ENCODE measurements around the gene PPFIA1. TPM values are rescaled to one million over a fixed set of nuclear protein-coding genes. Genes with fewer than 3 reads are reported as not detected.

The PPFIA1 gene
- total RNA-seq, 3 donors from 2014 or later: 38.2 to 48.0 (median 46.7) TPM

GRCh38 chr11:70297341-70297740 lies 26.9 kb downstream of the PPFIA1 start:
- peaks cover 18% of the 10 kb centered on the region for H3K36me3 Mint-ChIP-seq (ENCODE audit: insufficient read depth)
- H3K27me3 Mint-ChIP-seq (ENCODE audit: low read depth): no peaks in the 10 kb centered on the region
- H3K4me1 Mint-ChIP-seq (ENCODE audit: low read depth): peaks cover 3% of the 10 kb centered on the region
- DNase-seq (no peak), ATAC-seq (peak; percentile 34 to 43)
- H3K9me3 Mint-ChIP-seq: no peaks in the 10 kb centered on the region
- no peak overlapping the region for H3K4me3 Mint-ChIP-seq

DNA sequence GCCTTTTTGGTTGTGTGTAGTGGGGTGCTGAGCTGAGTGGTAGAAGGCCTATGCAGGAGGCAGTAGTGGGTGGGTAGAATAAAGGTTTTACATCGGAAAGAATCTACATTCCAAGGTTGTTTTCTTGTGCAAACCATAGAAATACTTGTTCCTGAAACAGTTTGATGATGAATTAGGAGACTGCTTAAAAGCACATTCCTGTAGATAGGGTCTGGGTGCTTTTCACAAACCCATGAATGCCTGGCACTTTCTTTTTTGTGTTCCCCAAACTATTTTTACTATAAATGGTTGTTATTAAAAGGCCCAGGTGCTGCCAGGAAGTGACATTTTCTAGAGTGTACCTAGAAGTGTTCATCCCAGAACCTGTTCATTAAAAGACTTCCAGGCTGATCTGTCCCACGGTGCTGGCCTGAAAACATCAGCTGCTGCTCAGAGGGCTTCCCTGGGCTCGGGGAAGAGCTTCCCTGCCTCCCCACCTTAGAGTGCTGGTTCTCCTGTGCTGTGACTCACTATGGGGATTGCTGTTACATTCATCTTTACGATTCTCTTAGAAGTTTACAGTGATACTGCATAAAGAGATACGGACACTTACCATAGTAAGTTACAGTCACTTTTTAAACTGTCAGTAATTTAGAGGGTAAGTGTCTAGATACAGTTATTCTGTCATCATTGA lies 27.9 kb downstream of the PPFIA1 start:
- no peak overlapping the region for H3K4me3 Mint-ChIP-seq
- DNase-seq (no peak), ATAC-seq (no peak)
- H3K9me3 Mint-ChIP-seq: no peaks in the 10 kb centered on the region
- peaks cover 11% of the 10 kb centered on the region for H3K36me3 Mint-ChIP-seq (ENCODE audit: insufficient read depth)
- H3K27me3 Mint-ChIP-seq (ENCODE audit: low read depth): no peaks in the 10 kb centered on the region
- H3K4me1 Mint-ChIP-seq (ENCODE audit: low read depth): no peaks in the 10 kb centered on the region

GRCh38 chr11:70299636-70300035 lies 29.1 kb downstream of the PPFIA1 start:
- DNase-seq (no peak), ATAC-seq (no peak)
- Mint-ChIP-seq H3K4me1 (ENCODE audit: low read depth) (no peaks in the 10 kb centered on the region), H3K9me3 (no peaks in the 10 kb centered on the region), H3K4me3 (no peak overlapping the region), H3K27me3 (ENCODE audit: low read depth) (no peaks in the 10 kb centered on the region), H3K36me3 (ENCODE audit: insufficient read depth) (peaks cover 8% of the 10 kb centered on the region)

GRCh38 chr11:70301191-70301590 lies 30.7 kb downstream of the PPFIA1 start:
- H3K36me3 Mint-ChIP-seq (ENCODE audit: insufficient read depth): peaks cover 9% of the 10 kb centered on the region
- H3K9me3 Mint-ChIP-seq: no peaks in the 10 kb centered on the region
- DNase-seq (no peak), ATAC-seq (no peak)
- no peaks in the 10 kb centered on the region for H3K27me3 Mint-ChIP-seq (ENCODE audit: low read depth)
- no peak overlapping the region for H3K4me3 Mint-ChIP-seq
- no peaks in the 10 kb centered on the region for H3K4me1 Mint-ChIP-seq (ENCODE audit: low read depth)

DNA sequence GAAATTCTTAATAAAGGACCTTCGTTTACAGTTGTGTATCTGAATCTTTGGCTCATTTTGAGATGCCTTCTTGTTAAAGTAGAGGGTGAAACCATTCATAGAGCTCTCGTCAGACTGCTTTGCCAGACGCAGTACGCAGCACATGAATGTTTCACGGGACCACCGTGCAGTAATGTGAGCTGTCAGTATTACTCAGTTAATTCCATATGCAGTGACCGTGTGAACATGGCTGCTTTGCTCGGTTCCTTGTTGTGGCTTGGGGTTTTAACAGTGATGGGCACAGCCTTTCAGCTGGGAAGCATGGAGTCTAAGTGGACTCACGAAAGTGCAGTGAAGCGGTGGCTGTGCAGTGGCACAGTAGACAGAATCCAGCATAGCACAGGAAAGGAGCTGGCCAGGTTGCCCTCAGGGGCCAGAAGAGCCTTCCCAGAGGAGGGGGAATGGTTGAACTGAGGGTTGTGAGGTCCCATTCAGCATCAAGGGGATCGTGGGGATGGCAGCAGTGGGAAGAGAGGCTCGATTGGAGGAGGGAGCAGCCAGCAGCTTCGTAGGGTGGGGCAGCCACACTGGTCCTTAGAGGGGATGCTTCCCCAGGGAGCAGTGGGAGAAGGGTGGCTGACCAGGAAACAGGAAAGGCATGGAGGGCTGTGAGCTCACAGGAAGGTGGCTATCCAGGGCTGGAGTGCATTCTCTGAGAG lies 31.4 kb downstream of the PPFIA1 start:
- Mint-ChIP-seq H3K4me1 (ENCODE audit: low read depth) (no peaks in the 10 kb centered on the region), H3K27me3 (ENCODE audit: low read depth) (no peaks in the 10 kb centered on the region), H3K36me3 (ENCODE audit: insufficient read depth) (peaks cover 7% of the 10 kb centered on the region), H3K4me3 (no peak overlapping the region), H3K9me3 (no peaks in the 10 kb centered on the region)
- DNase-seq: no peak
- no peak for ATAC-seq

DNA sequence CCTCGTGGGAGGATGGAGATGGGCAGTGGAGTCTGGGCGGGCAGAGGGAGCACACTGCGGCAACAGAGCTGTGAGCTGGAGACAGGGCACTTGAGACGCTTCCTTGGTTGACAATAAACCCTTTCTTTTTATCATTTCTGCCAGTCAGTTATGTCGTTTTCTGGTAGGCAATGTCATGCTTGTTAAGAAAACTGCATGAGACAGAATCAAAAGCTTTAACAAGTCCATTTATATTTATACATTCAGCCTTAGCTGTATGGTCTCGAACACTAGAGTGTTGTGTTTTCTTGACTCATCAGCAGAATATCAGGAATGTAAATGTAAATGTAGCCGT lies 31.9 kb downstream of the PPFIA1 start:
- Mint-ChIP-seq H3K36me3 (ENCODE audit: insufficient read depth) (peaks cover 7% of the 10 kb centered on the region), H3K4me1 (ENCODE audit: low read depth) (no peaks in the 10 kb centered on the region), H3K9me3 (no peaks in the 10 kb centered on the region), H3K4me3 (no peak overlapping the region), H3K27me3 (ENCODE audit: low read depth) (no peaks in the 10 kb centered on the region)
- DNase-seq: no peak
- ATAC-seq: no peak

- Mint-ChIP-seq H3K36me3 (ENCODE audit: insufficient read depth) (peaks cover 7% of the 10 kb centered on the region), H3K27me3 (ENCODE audit: low read depth) (no peaks in the 10 kb centered on the region), H3K4me3 (no peak overlapping the region), H3K4me1 (ENCODE audit: low read depth) (no peaks in the 10 kb centered on the region), H3K9me3 (no peaks in the 10 kb centered on the region)
- no peak for ATAC-seq
- no peak for DNase-seq
Observed at GRCh38 chr11:70303070-70303469, 32.6 kb downstream of the PPFIA1 start.

- no peaks in the 10 kb centered on the region for H3K27me3 Mint-ChIP-seq (ENCODE audit: low read depth)
- DNase-seq: no peak
- no peak overlapping the region for H3K4me3 Mint-ChIP-seq
- peaks cover 3% of the 10 kb centered on the region for H3K36me3 Mint-ChIP-seq (ENCODE audit: insufficient read depth)
- H3K9me3 Mint-ChIP-seq: no peaks in the 10 kb centered on the region
- no peaks in the 10 kb centered on the region for H3K4me1 Mint-ChIP-seq (ENCODE audit: low read depth)
- no peak for ATAC-seq
Observed at GRCh38 chr11:70304208-70304603, 33.7 kb downstream of the PPFIA1 start.

GRCh38 chr11:70305501-70305900 lies 35.0 kb downstream of the PPFIA1 start:
- ATAC-seq (no peak), DNase-seq (no peak)
- peaks cover 8% of the 10 kb centered on the region for H3K36me3 Mint-ChIP-seq (ENCODE audit: insufficient read depth)
- H3K4me1 Mint-ChIP-seq (ENCODE audit: low read depth): no peaks in the 10 kb centered on the region
- no peaks in the 10 kb centered on the region for H3K27me3 Mint-ChIP-seq (ENCODE audit: low read depth)
- no peaks in the 10 kb centered on the region for H3K9me3 Mint-ChIP-seq
- H3K4me3 Mint-ChIP-seq: no peak overlapping the region

DNA sequence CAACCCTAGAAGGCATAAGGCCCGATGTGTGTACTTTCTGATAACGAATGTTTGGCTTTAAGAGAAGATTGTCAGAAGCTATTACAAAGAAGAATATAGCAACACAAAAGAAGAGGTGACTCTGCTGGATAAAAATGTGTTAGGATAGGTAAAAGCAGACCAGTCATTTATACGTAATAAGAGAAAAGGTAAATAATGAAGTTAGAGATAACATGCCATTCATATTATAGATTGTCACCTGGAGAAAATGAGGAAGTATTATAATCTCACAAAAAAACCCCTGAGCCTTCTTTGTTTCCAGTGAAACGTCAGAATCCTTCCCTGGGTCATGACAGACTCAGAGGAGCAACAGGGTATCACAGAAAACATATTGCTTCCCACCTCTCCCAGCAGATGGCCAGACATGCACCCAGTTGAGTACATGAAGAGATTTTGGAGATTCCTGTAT lies 36.1 kb downstream of the PPFIA1 start:
- Mint-ChIP-seq H3K27me3 (ENCODE audit: low read depth) (no peaks in the 10 kb centered on the region), H3K4me3 (no peak overlapping the region), H3K36me3 (ENCODE audit: insufficient read depth) (peaks cover 12% of the 10 kb centered on the region), H3K9me3 (no peaks in the 10 kb centered on the region), H3K4me1 (ENCODE audit: low read depth) (no peaks in the 10 kb centered on the region)
- no peak for DNase-seq
- no peak for ATAC-seq

GRCh38 chr11:70307176-70307575 lies 36.7 kb downstream of the PPFIA1 start:
- no peak for DNase-seq
- no peaks in the 10 kb centered on the region for H3K27me3 Mint-ChIP-seq (ENCODE audit: low read depth)
- ATAC-seq: no peak
- no peaks in the 10 kb centered on the region for H3K9me3 Mint-ChIP-seq
- no peak overlapping the region for H3K4me3 Mint-ChIP-seq
- no peaks in the 10 kb centered on the region for H3K4me1 Mint-ChIP-seq (ENCODE audit: low read depth)
- H3K36me3 Mint-ChIP-seq (ENCODE audit: insufficient read depth): peaks cover 12% of the 10 kb centered on the region

DNA sequence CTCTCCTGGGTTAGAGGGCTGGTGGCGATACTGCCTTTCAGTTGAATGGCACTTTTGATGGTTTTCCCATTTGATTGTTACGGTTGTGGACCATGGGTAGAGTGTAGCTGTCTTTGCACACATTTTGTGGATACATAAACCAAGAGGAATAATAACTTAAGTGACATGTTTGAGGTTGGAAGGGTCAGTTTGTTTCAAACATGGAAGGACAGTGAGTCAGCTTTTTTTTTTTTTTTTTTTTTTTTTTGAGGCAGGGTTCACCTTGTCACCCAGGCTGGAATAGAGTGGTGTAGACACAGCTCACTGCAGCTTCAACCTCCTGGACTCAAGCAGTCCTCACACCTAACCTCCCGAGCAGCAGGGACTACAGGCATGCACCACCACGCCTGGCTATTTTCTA lies 41.1 kb downstream of the PPFIA1 start:
- no peaks in the 10 kb centered on the region for H3K27me3 Mint-ChIP-seq (ENCODE audit: low read depth)
- peaks cover 18% of the 10 kb centered on the region for H3K36me3 Mint-ChIP-seq (ENCODE audit: insufficient read depth)
- H3K4me1 Mint-ChIP-seq (ENCODE audit: low read depth): peaks cover 8% of the 10 kb centered on the region
- no peak for ATAC-seq
- H3K4me3 Mint-ChIP-seq: no peak overlapping the region
- H3K9me3 Mint-ChIP-seq: no peaks in the 10 kb centered on the region
- no peak for DNase-seq

- DNase-seq (no peak), ATAC-seq (no peak)
- Mint-ChIP-seq H3K4me3 (no peak overlapping the region), H3K9me3 (no peaks in the 10 kb centered on the region), H3K36me3 (ENCODE audit: insufficient read depth) (peaks cover 18% of the 10 kb centered on the region), H3K27me3 (ENCODE audit: low read depth) (no peaks in the 10 kb centered on the region), H3K4me1 (ENCODE audit: low read depth) (peaks cover 8% of the 10 kb centered on the region)
Observed at GRCh38 chr11:70312401-70313357, 42.2 kb downstream of the PPFIA1 start.

GRCh38 chr11:70313945-70314344 lies 43.5 kb downstream of the PPFIA1 start:
- no peaks in the 10 kb centered on the region for H3K9me3 Mint-ChIP-seq
- no peak for ATAC-seq
- no peak for DNase-seq
- H3K4me1 Mint-ChIP-seq (ENCODE audit: low read depth): peaks cover 8% of the 10 kb centered on the region
- H3K4me3 Mint-ChIP-seq: no peak overlapping the region
- no peaks in the 10 kb centered on the region for H3K27me3 Mint-ChIP-seq (ENCODE audit: low read depth)
- peaks cover 18% of the 10 kb centered on the region for H3K36me3 Mint-ChIP-seq (ENCODE audit: insufficient read depth)

All from activated T-cell treated with anti-CD3 and anti-CD28 coated beads, Interleukin-2, amount 50 U/mL, for 4 hours (primary cell).